HG02938 (cell line): Measurements from ENCODE around the gene MTHFD1L.
"Not testable (repeated sequence)": the region's sequence is repeated elsewhere in the genome, so short reads cannot be mapped to it uniquely, and the experiment has no call there.

ENCODE experiments used
- ATAC-seq: cut with Tn5 transposase; IDR thresholded peaks from one replicate; pipeline ENCODE4 v1.9.1; 2021; ENCODE audit warnings: mild to moderate bottlenecking, moderate library complexity; ENCODE audit not compliant: unreplicated experiment

Gene MTHFD1L

DNA sequence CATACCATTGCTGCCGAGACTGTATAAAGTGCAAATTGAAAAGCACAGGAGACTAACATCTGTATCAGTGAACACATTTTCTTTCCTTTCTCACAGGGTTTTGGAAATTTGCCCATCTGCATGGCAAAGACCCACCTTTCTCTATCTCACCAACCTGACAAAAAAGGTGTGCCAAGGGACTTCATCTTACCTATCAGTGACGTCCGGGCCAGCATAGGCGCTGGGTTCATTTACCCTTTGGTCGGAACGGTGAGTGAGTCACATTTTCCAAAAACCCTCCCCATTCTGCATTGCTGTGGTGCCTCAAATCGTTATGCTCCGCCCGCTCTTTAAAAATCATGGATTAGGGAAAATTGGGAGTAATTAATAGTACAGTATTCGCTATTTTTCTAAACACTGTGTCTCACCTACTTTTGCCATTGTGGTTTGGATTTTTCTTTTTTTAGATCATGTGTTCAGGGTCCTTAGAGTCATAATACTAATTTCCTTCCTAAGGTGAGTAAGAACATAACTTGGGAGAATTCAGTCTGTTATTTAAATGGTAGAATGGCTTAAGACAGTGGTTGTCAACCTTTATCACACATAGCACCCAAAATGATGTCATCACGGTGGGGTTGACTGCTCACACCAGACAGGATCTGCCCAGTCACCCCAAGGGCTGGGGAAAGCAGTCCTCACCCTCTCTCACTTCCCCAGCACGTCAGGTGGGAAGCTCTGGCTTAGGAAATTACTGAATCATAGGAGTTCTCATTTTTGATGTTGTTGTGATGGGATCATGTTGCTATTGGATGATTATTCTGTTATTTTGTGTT lies 171.6 kb downstream of the MTHFD1L start:
- ATAC-seq, result no peak

DNA sequence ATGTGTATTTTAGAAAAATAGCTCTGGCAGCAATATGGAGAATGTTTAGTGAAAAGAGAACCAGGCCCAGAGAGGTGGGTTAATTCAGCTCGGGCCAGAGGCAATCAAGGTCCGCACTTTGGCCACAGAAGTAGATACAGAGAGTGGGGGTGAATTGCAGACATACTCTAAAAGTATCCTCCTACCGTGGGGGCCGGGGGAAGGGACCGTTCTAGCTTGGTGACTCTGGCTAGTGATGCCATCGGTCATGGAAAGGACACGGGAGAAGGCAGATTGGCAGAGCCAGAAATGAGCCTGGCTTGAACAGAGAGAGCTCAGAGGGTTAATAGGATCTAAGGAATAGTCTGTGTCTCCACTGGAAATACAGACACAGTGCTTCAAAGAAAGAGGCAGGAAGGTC lies 173.1 kb downstream of the MTHFD1L start:
- no peak for ATAC-seq

- not testable (repeated sequence) for ATAC-seq
These were observed 175.5 kb downstream of the MTHFD1L start for GRCh38 chr6:151040888-151041521.

GRCh38 chr6:151041686-151042085 lies 176.2 kb downstream of the MTHFD1L start:
- no peak for ATAC-seq

DNA sequence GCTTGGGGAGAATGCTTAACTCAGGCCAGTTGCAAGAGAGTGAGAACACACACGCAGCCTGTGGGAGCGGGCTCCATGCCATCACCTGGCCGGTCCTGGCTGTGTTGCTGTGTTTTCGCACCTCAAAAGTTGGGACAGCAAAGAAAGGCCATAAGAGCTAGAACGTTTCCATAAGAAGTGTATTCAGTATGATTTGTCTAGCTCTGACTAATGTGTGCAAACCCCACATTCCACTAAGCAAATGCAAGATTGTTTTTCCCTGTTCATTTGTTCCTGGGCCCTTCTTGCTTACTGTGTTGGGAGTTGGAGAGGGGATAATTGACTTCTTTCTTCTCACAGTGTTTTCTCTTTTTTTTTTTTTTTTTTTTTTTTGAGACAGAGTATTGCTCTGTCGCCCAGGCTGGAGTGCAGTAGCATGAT lies 177.4 kb downstream of the MTHFD1L start:
- not testable (repeated sequence) for ATAC-seq

- ATAC-seq, result no peak
These were observed 178.4 kb downstream of the MTHFD1L start for GRCh38 chr6:151043944-151044343.

GRCh38 chr6:151044465-151045441 lies 179.3 kb downstream of the MTHFD1L start:
- ATAC-seq, result no peak

- ATAC-seq, result not testable (repeated sequence)
These were observed 180.2 kb downstream of the MTHFD1L start for GRCh38 chr6:151045511-151046222.

DNA sequence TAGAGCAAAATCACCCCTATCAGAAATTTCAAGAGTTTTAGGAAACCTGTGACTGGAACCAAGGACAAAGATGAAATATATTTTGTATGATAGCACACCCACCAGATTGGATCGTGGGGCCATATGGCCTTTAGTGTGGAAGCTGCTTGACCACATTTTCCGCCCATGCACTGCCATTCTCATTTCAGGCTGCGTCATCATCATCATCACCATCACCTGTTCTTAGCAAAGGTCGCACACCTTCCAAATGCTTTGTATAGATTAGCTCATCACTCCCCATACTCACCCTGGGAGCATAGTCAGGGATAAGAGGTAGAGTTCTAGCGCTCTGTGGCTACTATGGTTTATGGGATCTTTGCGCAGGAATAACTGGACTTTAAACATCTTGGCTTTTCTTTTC lies 185.7 kb downstream of the MTHFD1L start:
- ATAC-seq, result no peak

GRCh38 chr6:151052021-151052646 lies 186.6 kb downstream of the MTHFD1L start:
- no peak for ATAC-seq

DNA sequence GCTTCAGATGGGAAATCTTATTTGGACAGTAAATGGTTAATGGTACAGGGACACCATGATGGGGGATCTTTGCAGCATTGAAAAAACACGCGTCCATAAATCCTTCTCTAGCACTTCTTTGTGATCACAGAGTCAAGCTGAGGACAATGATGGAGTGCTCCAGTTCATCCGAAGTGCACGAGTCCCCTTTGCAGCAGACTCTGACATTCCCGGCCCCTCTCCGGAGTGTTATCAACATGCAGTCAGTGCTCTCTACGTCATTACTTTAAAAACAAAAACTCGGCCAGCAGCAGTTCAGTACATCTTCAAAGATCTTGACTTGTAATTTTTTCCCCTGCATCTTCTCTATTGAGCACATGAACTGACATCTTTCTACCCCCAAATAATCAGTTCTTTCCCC lies 188.8 kb downstream of the MTHFD1L start:
- ATAC-seq, result no peak

DNA sequence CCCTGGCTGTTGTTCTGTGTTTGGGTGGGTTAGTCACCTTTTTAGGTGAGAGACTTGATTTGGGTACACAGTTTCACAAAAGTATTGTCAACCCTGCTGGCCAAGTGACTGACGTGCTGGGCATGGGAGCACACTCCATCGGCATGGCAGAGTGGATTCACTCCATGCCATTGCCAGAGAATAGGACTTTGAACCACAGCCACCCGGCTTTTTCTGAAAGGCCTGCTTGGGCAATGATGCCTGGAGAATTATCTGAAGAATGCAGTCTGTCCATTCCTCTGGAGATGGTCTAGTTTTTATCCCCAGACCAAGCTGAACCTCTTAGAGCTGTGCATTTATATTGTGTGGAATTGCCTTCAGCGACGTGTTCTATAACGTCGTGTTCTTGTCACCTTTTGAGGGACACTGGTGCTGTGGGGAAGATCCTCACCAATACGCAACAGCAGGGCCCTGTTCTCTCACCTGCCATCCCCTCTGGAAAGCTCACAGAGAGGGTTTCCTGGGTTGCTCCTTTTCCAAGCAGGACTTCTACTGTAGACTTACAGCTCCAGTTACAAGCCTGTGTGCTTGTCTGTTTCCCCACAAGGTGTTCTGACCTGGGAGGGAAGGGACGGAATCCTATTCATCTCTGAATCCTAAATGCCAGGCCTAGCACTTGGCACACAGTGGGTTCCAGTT lies 190.9 kb downstream of the MTHFD1L start:
- no peak for ATAC-seq

GRCh38 chr6:151057061-151057460 lies 191.6 kb downstream of the MTHFD1L start:
- ATAC-seq, result no peak

- no peak for ATAC-seq
These were observed 192.7 kb downstream of the MTHFD1L start for GRCh38 chr6:151058021-151058733.

DNA sequence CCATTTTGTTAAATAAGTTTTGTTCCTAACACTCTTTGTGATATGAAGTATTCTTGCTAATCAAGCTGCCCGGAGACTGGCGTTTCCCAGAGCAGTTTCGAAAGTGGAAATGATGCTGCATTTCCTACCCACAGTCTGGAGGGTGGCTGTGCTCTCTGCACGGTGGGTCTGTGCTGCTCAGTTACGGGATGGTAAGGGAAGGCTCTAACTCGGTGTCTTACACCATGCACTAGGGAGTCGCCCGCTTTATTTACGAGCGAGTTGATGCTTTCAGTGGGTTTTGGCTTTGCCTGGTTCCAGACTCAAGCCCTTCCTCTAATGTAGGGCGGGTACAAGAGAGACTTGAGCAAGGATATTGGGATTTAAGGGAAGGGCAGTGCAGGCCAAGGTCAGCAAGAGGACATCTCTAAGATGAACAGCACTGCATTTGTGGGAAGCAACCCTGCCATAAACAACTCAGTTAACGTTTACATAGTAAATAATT lies 194.2 kb downstream of the MTHFD1L start:
- ATAC-seq, result no peak

GRCh38 chr6:151060096-151060765 lies 194.7 kb downstream of the MTHFD1L start:
- ATAC-seq, result no peak

GRCh38 chr6:151060766-151061531 lies 195.4 kb downstream of the MTHFD1L start:
- ATAC-seq, result no peak
